K562 (cell line): Measurements from ENCODE around the gene ICA1. TPM values are rescaled to one million over a fixed set of nuclear protein-coding genes. Genes with fewer than 3 reads are reported as not detected.

Source experiments
- ATAC-seq: fragments of 200-7000 bp; cut with Tn5 transposase; 3 replicates; pipeline ENCODE4 v1.9.1; 2020; ENCODE audit warnings: moderate library complexity
- BruUV-seq: library from RNA; stranded (reverse); fragments of 400-500 nt; replicated peaks from 2 replicates; lab custom pipeline; 2021; lab: Mats Ljungman, UMichigan
- CTCF ChIA-PET: fragments of 300-600 bp; formaldehyde crosslinking; extraction: SDS; loops from one replicate; lab custom pipeline; 2021; ENCODE audit warnings: low intra/inter-chr PET ratio; lab: Yijun Ruan, JAX
- POLR2A ChIA-PET: fragments of 300-600, 350-650 bp; sonication (Branson Sonifier 250); formaldehyde crosslinking; extraction: SDS; loops from one replicate; lab custom pipeline; 2021; ENCODE audit warnings: antibody characterized with exemption, inconsistent platforms; lab: Yijun Ruan, JAX
- DNase-seq, 4 experiments: peaks; one replicate each; pipeline versions ENCODE4 v3.0.0 to v3.0.0-alpha.2; 2011 to 2018; ENCODE audit warnings: low spot score in 3 of 4, mixed read lengths in 3 of 4; ENCODE audit errors: extremely low read depth in 1 of 4
- FAIRE-seq: peaks from 2 replicates; lab custom pipeline; 2011; peaks lifted over from hg19 to GRCh38; lab: Jason Lieb, UNC
- H2AFZ ChIP-seq: 2 replicates; pipeline ENCODE4 v1.6.0; 2011; ENCODE audit warnings: low read depth, low read length, control low read depth, inconsistent platforms
- H3K27ac ChIP-seq: fragments of 200-600 bp; 3 replicates; pipeline ENCODE4 v1.8.0; 2011; ENCODE audit warnings: low read depth, mild to moderate bottlenecking, control low read depth, inconsistent platforms, low read length, moderate library complexity, mixed read lengths; ENCODE audit errors: extremely low read depth
- H3K27me3 ChIP-seq, 2 experiments: fragments of 300-600 bp in 1 of 2; 2 replicates in 1 of 2; 3 replicates in 1 of 2; pipeline versions ENCODE4 v1.6.0 to v1.8.0; 2011; ENCODE audit warnings: inconsistent platforms in 2 of 2, low read length in 2 of 2, mild to moderate bottlenecking in 1 of 2, mixed read lengths in 1 of 2, moderate library complexity in 1 of 2; ENCODE audit not compliant: control insufficient read depth in 2 of 2, insufficient read depth in 2 of 2
- H3K36me3 ChIP-seq: fragments of 300-600 bp; 3 replicates; pipeline ENCODE4 v1.8.0; 2011; ENCODE audit warnings: mild to moderate bottlenecking, low read length, inconsistent platforms; ENCODE audit not compliant: control insufficient read depth, insufficient read depth
- H3K4me1 ChIP-seq, 2 experiments: fragments of 200-600 bp in 1 of 2; replicated peaks in 1 of 2; 2 replicates in 1 of 2; 3 replicates in 1 of 2; pipeline versions ENCODE4 v1.5.1 to v1.8.0; 2011; ENCODE audit warnings: inconsistent platforms in 2 of 2, low read length in 2 of 2, mild to moderate bottlenecking in 1 of 2, mixed read lengths in 1 of 2, moderate library complexity in 1 of 2; ENCODE audit not compliant: control insufficient read depth in 2 of 2, insufficient read depth in 2 of 2
- H3K4me2 ChIP-seq: 2 replicates; pipeline ENCODE4 v1.6.1; 2011; ENCODE audit warnings: low read length, control low read depth, inconsistent platforms, mixed read lengths; ENCODE audit not compliant: insufficient read depth
- H3K4me3 ChIP-seq: fragments of 200-600 bp; sonication (generic), shearing (Covaris generic); 2 replicates; pipeline ENCODE4 v1.5.1; 2016; ENCODE audit warnings: control low read depth, inconsistent platforms
- H3K79me2 ChIP-seq: fragments of 200-600 bp; 3 replicates; pipeline ENCODE4 v1.8.0; 2011; ENCODE audit warnings: low read length, inconsistent platforms; ENCODE audit not compliant: control insufficient read depth, insufficient read depth
- H3K9ac ChIP-seq, 2 experiments: 2 replicates each; pipeline versions ENCODE4 v1.6.0 to v1.6.1; 2011; ENCODE audit warnings: low read depth in 2 of 2, low read length in 2 of 2, control low read depth in 1 of 2, inconsistent platforms in 1 of 2, mild to moderate bottlenecking in 1 of 2, mixed read lengths in 1 of 2; ENCODE audit not compliant: insufficient read depth in 1 of 2
- H3K9me1 ChIP-seq: one replicate; pipeline ENCODE4 v1.6.0; 2011; ENCODE audit warnings: inconsistent platforms, mild to moderate bottlenecking, low read length, moderate library complexity; ENCODE audit not compliant: control insufficient read depth, insufficient read depth
- H3K9me3 ChIP-seq: replicated peaks from 2 replicates; pipeline ENCODE4 v1.5.1; 2011; ENCODE audit warnings: low read depth, low read length, inconsistent platforms; ENCODE audit not compliant: control insufficient read depth, insufficient read depth
- H4K20me1 ChIP-seq: replicated peaks from 2 replicates; pipeline ENCODE4 v1.6.1; 2011; ENCODE audit warnings: low read length, inconsistent platforms, mixed read lengths; ENCODE audit not compliant: control insufficient read depth, insufficient read depth
- CBX1 ChIP-seq: sonication (generic); IDR thresholded peaks from 2 replicates; pipeline ENCODE4 v1.6.1; 2016; ENCODE audit warnings: antibody characterized with exemption, low read depth, mild to moderate bottlenecking
- COPS2 ChIP-seq: fragments of 450-650 bp; conservative IDR thresholded peaks from 2 replicates; pipeline ENCODE4 v1.6.1; 2016; ENCODE audit warnings: mild to moderate bottlenecking, moderate library complexity
- KAT8 ChIP-seq: fragments of 450-650 bp; IDR thresholded peaks from 2 replicates; pipeline ENCODE4 v1.6.1; 2016; ENCODE audit warnings: low read depth, mild to moderate bottlenecking
- KDM5B ChIP-seq: fragments of 200-600 bp; sonication (generic); IDR thresholded peaks from 2 replicates; pipeline ENCODE4 v1.6.1; 2012; ENCODE audit warnings: low read depth, mild to moderate bottlenecking, moderate library complexity, low read length, control low read depth, inconsistent platforms; ENCODE audit not compliant: insufficient replicate concordance
- SMC3 ChIP-seq: conservative IDR thresholded peaks from 2 replicates; pipeline ENCODE4 v1.6.1; 2011; ENCODE audit warnings: low read depth, low read length, improper control_type of control experiment; ENCODE audit not compliant: insufficient read depth
- TEAD1 ChIP-seq, 2 experiments: fragments of 450-650 bp in 1 of 2; sonication (generic) in 1 of 2; formaldehyde crosslinking; IDR thresholded peaks; 2 replicates each; pipeline versions ENCODE4 v1.4.0 to v1.8.0; 2020 to 2022; ENCODE audit warnings: mild to moderate bottlenecking in 2 of 2, missing genetic modification reagents in 1 of 2
- YY1 ChIP-seq, 3 experiments: IDR thresholded peaks; 2 replicates each; pipeline ENCODE4 v1.6.1; 2011; ENCODE audit warnings: low read length in 2 of 3, mild to moderate bottlenecking in 2 of 3, moderate library complexity in 2 of 3, borderline replicate concordance in 1 of 3, control low read depth in 1 of 3, low read depth in 1 of 3; ENCODE audit not compliant: insufficient read depth in 3 of 3, insufficient replicate concordance in 2 of 3, control insufficient read depth in 1 of 3, insufficient read length in 1 of 3; ENCODE audit errors: extremely low read depth in 1 of 3
- ZNF57 ChIP-seq: fragments of 450-650 bp; formaldehyde crosslinking; IDR thresholded peaks from 2 replicates; pipeline ENCODE4 v1.4.0; 2020; ENCODE audit warnings: mild to moderate bottlenecking, moderate library complexity
- WGBS: fragments of 100-300 bp; shearing (Covaris generic); methylation state at CpG from one replicate; pipeline ENCODE4 v1.1.6; 2016; ENCODE audit warnings: low coverage, mixed read lengths; ENCODE audit not compliant: insufficient coverage; ENCODE audit errors: missing lambda C conversion rate; 5-methylcytosine and 5-hydroxymethylcytosine counted together
- in situ Hi-C: fragments of 300-500 bp; cut with MboI; formaldehyde crosslinking; loops from 4 replicates; pipeline ENCODE4 v1.15.0; 2018; ENCODE audit warnings: inconsistent platforms, mixed read lengths
- intact Hi-C: fragments of 100-400 bp; cut with micrococcal nuclease; formaldehyde crosslinking; loops from 2 replicates; pipeline ENCODE4 v1.14.2; 2022
- polyA plus RNA-seq, 8 experiments: library from polyadenylated mRNA; depleted of rRNA in 4 of 8; stranded (reverse) in 5 of 8; unstranded in 3 of 8; fragments of >200 nt; fragmentation: Nextera tagmentation in 2 of 8; fragmentation: Illumina TruSeq in 1 of 8; extraction: Ambion mirVana in 2 of 8; extraction: Trizol in 1 of 8; gene quantifications; 2 replicates each; pipeline versions ENCODE4 v1.2.1 to v1.2.3, GENCODE V29; 2011 to 2014; ENCODE audit warnings: inconsistent platforms in 1 of 8, missing spikeins in 1 of 8
- total RNA-seq, 7 experiments: library from RNA; depleted of rRNA in 6 of 7; stranded (reverse); fragments of >200 nt in 6 of 7; fragmentation: Illumina TruSeq in 2 of 7; extraction: Trizol in 2 of 7; gene quantifications; 2 replicates each; pipeline versions ENCODE4 v1.2.1 to v1.2.3, GENCODE V29; 2011 to 2021; ENCODE audit warnings: low replicate concordance in 1 of 7
- TF ChIP-seq, protein P1 (sequence below): fragments of 450-650 bp; conservative IDR thresholded peaks from 2 replicates; pipeline ENCODE4 v1.6.1; 2016; ENCODE audit warnings: missing genetic modification characterization, low read depth, mild to moderate bottlenecking, control low read depth, missing compliant biosample characterization

The ICA1 gene
- total and polyA plus RNA-seq, 9 of the 15 experiments (the other 6 are each of a cell fraction or from before 2014, with no cell fraction given): 7.1 to 22.3 (median 16.4) TPM

DNA sequence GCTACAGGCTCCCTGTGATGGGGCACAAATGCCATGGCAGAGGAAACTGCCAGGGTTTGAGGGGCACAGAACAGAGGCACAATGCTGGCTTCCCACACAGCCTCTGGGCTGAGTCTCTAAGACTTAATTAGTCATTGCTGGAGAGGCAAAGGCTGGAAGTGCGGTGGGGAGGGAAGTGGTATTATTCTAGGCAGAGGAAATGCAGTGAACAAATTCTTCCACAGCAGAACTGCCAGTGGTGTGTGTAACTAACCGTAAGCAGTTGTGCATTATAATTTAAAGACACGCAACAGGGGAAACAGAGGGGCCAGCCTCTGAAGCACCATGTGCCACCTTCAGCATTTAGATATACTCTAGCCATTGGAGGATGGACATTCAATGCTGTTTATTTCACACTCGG, 12.8 kb downstream of the ICA1 start:
- Histone ChIP-seq H3K79me2 (no peaks in the 10 kb centered on the region), H3K4me3 (no peak overlapping the region), H3K27ac (no peak overlapping the region), H3K4me2 (no peak overlapping the region)
- FAIRE-seq: no peak
- ChIA-PET CTCF (no interaction called here), POLR2A (interaction anchor here (1.3 to 3.3 kb wide), 2 partner anchors 12 to 17 kb away, joined by 3 to 10 read pairs; no protein-coding TSS in a partner anchor)
- ATAC-seq: no peak
- WGBS: 60% methylated on average over 4 of the region's 4 CpGs
- intact Hi-C loops: no loop called here
- DNase-seq: no peak
- no peak for TF ChIP-seq COPS2
- no peak for TF ChIP-seq KAT8
- TF ChIP-seq YY1 (IDR thresholded peaks at IDR 0.05; ENCODE audit: borderline replicate concordance in 1 of 3, control insufficient read depth in 1 of 3, extremely low read depth in 1 of 3, insufficient read depth in 3 of 3, insufficient read length in 1 of 3, insufficient replicate concordance in 2 of 3, low read depth in 1 of 3, low read length in 2 of 3): no peak
- TF ChIP-seq TEAD1 (CRISPR knock-in tag; IDR thresholded peaks at IDR 0.05): no peak
- TF ChIP-seq KDM5B: no peak
- no peak for TF ChIP-seq CBX1
- TF ChIP-seq, protein P1, sequence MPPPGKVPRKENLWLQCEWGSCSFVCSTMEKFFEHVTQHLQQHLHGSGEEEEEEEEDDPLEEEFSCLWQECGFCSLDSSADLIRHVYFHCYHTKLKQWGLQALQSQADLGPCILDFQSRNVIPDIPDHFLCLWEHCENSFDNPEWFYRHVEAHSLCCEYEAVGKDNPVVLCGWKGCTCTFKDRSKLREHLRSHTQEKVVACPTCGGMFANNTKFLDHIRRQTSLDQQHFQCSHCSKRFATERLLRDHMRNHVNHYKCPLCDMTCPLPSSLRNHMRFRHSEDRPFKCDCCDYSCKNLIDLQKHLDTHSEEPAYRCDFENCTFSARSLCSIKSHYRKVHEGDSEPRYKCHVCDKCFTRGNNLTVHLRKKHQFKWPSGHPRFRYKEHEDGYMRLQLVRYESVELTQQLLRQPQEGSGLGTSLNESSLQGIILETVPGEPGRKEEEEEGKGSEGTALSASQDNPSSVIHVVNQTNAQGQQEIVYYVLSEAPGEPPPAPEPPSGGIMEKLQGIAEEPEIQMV: no peak
- no peak for TF ChIP-seq ZNF57 (CRISPR knock-in tag)
- TF ChIP-seq SMC3: no peak
- TF ChIP-seq, all 486 proteins: peak for 0
- no TSS peak for BruUV-seq
- Histone ChIP-seq H3K27me3 (no peaks in the 10 kb centered on the region), H4K20me1 (no peaks in the 10 kb centered on the region), H2AFZ (no peak overlapping the region), H3K9me3 (no peaks in the 10 kb centered on the region), H3K36me3 (no peaks in the 10 kb centered on the region), H3K9ac (no peak overlapping the region), H3K4me1 (peaks cover 0 to 4% of the 10 kb centered on the region in 2 experiments; a peak in 1 of 5 replicates), H3K9me1 (no peaks in the 10 kb centered on the region)
- in situ Hi-C loops: no loop called here
